HG02938 (cell line): ENCODE results near the gene RAB44.
"Not testable (repeated sequence)": the region's sequence is repeated elsewhere in the genome, so short reads cannot be mapped to it uniquely, and the experiment has no call there.

ENCODE experiments used
- ATAC-seq: cut with Tn5 transposase; IDR thresholded peaks from one replicate; pipeline ENCODE4 v1.9.1; 2021; ENCODE audit warnings: mild to moderate bottlenecking, moderate library complexity; ENCODE audit not compliant: unreplicated experiment

Gene RAB44

GRCh38 chr6:36697481-36697903 is at the start of gene RAB44:
Gene RAB44, plus strand, starts transcription at chr6:36697826. Its CDS starts 6,410 bp downstream, at chr6:36704236.
- no peak for ATAC-seq

- ATAC-seq = no peak
Measured at GRCh38 chr6:36649086-36649485, 48.5 kb upstream of the RAB44 start.

- ATAC-seq = no peak
Measured at GRCh38 chr6:36649701-36650484, 47.7 kb upstream of the RAB44 start.

- no peak for ATAC-seq
Measured at GRCh38 chr6:36650848-36651478, 46.7 kb upstream of the RAB44 start.

GRCh38 chr6:36651659-36652379 is 45.8 kb upstream of the RAB44 start:
- no peak for ATAC-seq

GRCh38 chr6:36654469-36654868 is 43.2 kb upstream of the RAB44 start:
- not testable (repeated sequence) for ATAC-seq

- ATAC-seq = no peak
Measured at GRCh38 chr6:36655085-36655724, 42.4 kb upstream of the RAB44 start.

GRCh38 chr6:36656441-36656840 is 41.2 kb upstream of the RAB44 start:
- ATAC-seq = no peak

GRCh38 chr6:36657271-36657670 is 40.4 kb upstream of the RAB44 start:
- ATAC-seq = no peak

- ATAC-seq = no peak
Measured at GRCh38 chr6:36657942-36658544, 39.6 kb upstream of the RAB44 start.

GRCh38 chr6:36659271-36659670 is 38.4 kb upstream of the RAB44 start:
- ATAC-seq = no peak

- no peak for ATAC-seq
Measured at GRCh38 chr6:36660771-36661471, 36.7 kb upstream of the RAB44 start.

GRCh38 chr6:36662380-36662779 is 35.2 kb upstream of the RAB44 start:
- no peak for ATAC-seq

GRCh38 chr6:36662827-36663256 is 34.8 kb upstream of the RAB44 start:
- ATAC-seq = no peak

- ATAC-seq = no peak
Measured at GRCh38 chr6:36663504-36664446, 33.9 kb upstream of the RAB44 start.

- ATAC-seq = no peak
Measured at GRCh38 chr6:36665180-36665579, 32.4 kb upstream of the RAB44 start.

GRCh38 chr6:36666287-36666686 is 31.3 kb upstream of the RAB44 start:
- no peak for ATAC-seq

- peak; percentile 65 for ATAC-seq
Measured at GRCh38 chr6:36666826-36667591, 30.6 kb upstream of the RAB44 start.
